NCI-H446 (cell line): ENCODE results near the gene EPO.
A peak's percentile ranks its signal among the peaks of the same experiment; 100 is the strongest.

Source experiments
- DNase-seq, 2 experiments: peaks; one replicate each; lab custom pipeline; 2025; lab: John Stamatoyannopoulos, UW

Gene EPO

DNA sequence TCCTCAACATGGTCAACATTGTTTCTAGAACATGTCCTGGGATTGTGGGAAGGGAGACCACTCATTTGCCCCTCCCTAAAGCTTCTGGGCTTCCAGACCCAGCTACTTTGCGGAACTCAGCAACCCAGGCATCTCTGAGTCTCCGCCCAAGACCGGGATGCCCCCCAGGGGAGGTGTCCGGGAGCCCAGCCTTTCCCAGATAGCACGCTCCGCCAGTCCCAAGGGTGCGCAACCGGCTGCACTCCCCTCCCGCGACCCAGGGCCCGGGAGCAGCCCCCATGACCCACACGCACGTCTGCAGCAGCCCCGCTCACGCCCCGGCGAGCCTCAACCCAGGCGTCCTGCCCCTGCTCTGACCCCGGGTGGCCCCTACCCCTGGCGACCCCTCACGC, at the start of gene EPO:
Gene EPO, plus strand, starts transcription at position 190 of the 392 bp plus-strand sequence. CDS start 513 bp downstream, outside the sequence.
- DNase-seq: no peak

DNA sequence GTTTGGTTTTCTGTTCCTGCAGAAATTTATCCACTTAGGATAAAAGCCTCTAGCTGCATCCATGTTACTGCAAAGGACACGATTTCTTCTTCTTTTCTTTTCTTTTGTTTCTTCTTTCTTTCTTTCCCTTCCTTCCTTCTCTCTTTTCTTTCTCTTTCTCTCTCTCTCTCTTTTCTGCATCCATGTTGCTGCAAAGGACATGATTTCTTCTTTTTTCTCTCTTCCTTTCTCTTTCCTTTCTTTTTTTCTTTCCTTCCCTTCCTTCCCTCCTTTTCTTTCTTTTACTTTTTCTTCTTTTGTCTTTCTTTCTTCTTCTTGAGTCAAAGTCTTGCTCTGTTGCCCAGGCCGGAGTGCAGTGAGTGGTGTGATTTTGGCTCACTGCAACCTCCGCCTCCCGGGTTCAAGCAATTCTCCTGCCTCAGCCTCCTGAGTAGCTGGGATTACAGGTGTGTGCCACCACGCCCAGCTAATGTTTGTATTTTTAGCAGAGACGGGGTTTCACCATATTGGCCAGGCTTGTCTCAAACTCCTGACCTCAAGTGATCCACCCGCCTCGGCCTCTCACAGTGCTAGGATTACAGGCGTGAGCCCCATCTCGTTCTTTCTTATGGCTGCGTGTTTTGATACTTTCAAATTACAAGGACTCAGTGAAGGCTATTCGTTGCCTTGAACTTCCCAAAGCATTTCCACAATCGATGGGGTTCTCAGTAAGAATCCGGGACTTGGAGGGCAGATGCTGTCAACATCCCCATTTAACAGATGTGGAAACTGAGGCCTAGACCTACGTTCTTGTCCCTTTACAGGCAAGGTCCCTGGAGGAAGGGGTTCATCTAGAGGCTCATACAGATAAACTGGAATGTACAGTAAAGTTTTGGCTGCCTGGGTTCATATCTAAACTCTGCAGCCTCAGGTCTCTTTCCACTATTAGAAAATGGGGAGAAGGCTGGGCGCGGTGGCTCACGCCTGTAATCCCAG, 48.6 kb upstream of the EPO start:
- no peak for DNase-seq

DNA sequence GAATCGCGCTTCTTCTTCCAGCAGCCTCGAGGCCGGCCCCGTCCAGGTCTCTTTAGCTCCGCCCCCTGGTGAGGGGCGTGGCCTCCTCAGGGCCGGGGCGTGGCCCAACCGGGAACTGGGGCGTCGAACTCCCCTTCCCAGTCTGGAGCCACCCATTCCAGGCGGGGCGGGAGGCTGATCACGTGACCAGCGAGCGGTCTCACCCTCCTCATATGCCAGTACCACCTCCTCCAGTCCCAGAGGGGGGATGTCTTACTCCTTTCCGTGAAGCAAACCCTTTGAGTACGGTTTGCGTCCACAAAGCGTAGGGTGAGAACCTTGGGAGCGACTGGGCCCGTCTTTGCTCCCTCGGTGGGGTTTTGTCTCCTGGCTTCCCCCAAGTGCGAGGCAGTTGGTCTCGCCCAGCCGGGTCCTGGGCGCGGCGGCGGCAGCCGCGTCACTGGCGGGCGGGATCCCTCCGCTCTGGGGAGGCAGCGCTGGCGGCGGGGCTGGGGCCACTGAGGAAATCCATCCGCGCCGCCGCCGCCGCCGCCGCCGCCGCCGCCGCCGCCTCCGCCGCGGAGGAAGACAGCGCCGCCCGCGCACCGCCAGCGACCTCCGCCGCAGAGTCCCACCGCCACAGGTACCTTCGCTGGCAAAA, 46.8 kb upstream of the EPO start, which contains the start of gene GNB2:
Gene GNB2, plus strand, starts transcription at position 439 of the 640 bp plus-strand sequence. CDS start 2,526 bp downstream, outside the sequence.
- DNase-seq: peak; percentile 91 to 98

DNA sequence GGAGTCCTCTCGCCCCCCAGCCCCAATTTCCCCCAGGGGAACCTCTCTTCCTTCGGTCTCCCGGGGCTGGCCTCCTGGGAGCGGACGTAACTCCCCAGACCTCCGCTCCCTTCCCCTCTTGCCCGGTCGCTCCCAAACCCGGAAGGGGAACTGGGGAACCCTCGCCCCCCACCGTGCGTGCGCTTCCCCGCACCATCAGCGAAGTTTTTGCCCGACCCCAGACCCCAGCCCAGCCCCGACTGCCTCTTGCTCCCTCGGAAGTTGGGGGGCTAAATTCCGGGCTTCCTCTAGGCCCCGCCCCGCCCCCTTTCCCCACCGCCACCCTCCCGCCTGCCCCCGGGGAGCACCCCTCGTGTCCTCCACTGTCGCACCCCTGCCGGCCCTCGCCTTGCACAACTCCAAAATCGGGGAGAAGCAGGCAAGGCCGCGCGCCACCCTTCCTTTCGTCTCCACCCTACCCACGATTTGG, 46.3 kb upstream of the EPO start:
- DNase-seq: no peak

DNA sequence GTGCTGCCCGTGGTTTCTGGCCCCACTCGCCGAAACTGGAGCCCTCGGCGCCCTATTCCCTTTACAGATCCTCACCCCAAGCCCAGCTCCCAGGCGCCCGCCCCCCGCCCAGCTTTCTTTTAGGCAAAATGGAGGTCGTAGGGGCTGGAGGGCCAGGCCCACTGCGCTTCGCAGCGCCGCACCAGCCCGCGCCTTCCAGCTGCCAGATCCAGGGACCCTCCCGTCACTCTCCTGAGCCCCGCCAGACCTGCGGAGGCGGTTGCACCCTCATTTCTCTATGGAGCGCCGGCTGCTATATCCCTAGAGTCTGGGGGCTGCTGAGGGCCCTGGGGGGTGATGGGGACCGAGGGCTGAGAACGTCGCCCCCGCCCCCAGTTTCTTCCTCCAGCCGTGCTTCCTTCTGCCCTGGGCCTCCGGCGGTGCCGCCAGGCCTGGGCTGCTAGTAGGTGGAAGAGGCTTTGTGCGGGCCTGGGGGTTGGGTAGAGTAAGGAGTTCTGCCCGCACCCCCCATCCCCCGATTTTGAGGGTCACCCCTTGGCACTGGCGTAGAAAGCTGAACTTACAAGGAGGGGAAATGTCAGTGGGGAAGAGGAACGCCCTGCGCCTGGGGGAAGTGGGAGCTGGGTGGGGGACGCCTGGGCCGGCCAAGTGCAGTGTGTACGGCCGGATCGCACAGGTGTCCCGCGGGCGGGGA, 45.7 kb upstream of the EPO start:
- DNase-seq: no peak

DNA sequence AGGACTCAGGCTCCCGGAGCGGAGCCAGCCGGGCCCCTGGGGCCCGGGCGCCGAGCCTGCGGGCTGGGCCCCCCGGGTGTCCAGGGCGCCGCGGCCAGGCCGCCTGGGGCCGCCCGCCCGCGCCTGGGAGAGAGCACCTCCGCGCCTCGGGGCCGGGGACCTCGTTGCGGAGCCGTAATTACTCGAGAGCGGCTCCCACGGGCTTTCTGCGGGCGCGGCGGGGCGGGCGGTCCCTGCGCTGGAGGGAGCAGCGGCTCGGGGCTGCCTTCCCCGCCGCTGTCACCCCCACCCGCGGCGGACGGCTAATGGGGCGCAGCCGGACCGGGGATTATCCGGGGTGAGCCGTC, 45.2 kb upstream of the EPO start:
- DNase-seq: no peak

DNA sequence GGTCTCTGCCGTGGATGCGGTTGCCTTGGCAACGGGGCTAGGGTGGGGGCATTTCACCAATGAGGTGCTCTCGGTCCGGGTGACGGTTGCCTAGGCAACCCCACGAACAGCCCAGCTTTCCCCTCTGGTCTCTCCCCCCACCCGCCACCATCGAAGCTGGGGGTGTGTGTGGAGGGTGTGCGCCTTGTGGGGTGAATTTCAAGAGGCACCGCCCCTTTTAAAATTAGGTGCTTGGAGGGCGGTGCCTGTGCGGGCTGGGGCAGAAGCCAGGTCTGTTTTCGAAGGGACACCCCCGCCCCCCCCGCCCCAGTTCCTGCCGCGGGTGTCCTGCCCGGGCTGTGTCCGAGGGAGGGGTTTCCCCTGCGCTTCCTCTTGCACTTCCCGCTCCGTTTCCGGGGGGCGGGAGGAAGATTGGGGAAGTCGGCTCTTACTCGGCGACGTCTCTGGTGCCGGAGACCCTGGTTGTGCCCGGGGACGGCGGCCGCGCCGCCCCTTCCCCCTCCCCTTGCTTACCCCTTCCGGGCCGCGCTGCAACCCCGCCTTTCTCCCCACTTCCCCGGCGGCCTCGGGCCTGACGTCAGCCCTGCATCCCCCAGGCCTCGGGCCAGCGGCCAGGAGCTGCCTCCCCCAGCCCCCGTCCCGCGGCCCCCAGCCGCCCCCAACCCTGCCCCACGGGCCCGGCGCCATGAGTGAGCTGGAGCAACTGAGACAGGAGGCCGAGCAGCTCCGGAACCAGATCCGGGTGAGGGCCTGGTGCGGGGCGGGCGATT, 44.5 kb upstream of the EPO start:
- DNase-seq: no peak

DNA sequence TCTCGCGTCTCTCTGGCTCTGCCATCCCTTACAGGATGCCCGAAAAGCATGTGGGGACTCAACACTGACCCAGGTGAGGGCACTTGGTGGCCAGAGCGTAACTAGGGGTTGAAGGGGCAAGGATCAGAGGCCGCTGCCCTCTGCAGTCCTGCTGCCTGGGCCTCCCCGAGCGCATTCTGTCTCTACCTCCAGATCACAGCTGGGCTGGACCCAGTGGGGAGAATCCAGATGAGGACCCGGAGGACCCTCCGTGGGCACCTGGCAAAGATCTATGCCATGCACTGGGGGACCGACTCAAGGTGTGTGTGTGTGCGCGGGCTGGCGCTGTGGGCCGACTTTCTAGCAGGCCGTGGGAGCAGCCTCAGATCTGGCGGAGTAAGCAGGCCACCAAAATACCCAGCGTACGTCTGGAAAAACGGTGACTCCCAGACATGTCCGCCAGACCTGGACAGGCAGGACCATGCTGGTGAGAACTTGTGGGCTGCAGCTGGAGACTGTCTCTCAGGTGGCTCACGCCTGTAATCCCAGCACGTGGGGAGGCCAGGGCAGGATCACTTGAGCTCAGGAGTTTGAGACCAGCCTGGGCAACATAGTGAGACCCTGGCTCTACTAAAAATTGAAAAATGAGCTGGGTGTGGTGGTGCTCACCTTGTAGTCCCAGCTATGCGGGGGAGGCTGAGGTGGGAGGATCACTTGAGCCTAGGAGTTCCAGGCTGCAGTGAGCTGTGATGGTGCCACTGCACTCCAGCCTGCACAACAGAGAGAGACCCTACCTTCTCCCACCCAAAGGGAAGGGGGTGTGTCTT, 43.6 kb upstream of the EPO start:
- no peak for DNase-seq

DNA sequence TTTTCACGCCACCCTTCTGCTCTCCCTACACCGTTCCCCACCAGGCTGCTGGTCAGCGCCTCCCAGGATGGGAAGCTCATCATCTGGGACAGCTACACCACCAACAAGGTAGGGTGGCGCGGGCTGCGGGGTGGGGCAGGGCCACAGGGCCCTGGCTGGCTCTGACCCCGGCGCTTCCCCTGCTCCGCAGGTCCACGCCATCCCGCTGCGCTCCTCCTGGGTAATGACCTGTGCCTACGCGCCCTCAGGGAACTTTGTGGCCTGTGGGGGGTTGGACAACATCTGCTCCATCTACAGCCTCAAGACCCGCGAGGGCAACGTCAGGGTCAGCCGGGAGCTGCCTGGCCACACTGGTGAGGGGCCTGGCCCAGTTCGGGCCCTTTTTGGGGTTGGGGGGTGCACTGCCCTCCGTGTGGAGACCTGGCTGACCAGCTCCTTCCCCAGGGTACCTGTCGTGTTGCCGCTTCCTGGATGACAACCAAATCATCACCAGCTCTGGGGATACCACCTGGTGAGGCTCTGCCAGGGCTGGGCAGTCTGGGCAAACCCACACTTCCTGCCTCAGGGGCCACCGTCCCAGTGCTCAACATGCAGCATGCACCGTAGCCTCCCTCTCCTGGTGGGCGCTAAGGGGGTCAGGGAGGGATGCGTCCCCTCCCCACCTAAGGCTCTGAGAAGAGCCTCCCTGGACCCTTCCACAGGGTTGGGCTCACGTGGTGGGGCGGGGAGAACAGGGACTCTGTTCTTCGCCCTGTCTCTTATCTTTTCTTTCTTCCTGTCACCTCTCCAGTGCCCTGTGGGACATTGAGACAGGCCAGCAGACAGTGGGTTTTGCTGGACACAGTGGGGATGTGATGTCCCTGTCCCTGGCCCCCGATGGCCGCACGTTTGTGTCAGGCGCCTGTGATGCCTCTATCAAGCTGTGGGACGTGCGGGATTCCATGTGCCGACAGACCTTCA, 42.7 kb upstream of the EPO start:
- DNase-seq: no peak

DNA sequence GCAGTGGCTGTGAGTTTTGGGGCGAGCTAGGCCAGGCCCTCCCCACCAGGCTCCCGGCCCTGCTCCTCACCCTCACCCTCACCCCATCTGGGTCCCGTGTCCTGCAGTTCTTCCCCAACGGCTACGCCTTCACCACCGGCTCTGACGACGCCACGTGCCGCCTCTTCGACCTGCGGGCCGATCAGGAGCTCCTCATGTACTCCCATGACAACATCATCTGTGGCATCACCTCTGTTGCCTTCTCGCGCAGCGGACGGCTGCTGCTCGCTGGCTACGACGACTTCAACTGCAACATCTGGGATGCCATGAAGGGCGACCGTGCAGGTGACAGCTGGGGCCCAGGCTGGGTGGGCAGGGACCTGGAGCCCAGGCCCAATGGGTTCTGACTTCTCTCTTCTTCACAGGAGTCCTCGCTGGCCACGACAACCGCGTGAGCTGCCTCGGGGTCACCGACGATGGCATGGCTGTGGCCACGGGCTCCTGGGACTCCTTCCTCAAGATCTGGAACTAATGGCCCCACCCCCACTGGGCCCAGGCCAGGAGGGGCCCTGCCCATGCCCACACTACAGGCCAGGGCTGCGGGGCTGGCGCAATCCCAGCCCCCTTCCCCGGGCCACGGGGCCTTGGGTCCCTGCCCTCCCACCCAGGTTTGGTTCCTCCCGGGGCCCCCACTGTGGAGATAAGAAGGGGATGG, 41.8 kb upstream of the EPO start:
- no peak for DNase-seq

DNA sequence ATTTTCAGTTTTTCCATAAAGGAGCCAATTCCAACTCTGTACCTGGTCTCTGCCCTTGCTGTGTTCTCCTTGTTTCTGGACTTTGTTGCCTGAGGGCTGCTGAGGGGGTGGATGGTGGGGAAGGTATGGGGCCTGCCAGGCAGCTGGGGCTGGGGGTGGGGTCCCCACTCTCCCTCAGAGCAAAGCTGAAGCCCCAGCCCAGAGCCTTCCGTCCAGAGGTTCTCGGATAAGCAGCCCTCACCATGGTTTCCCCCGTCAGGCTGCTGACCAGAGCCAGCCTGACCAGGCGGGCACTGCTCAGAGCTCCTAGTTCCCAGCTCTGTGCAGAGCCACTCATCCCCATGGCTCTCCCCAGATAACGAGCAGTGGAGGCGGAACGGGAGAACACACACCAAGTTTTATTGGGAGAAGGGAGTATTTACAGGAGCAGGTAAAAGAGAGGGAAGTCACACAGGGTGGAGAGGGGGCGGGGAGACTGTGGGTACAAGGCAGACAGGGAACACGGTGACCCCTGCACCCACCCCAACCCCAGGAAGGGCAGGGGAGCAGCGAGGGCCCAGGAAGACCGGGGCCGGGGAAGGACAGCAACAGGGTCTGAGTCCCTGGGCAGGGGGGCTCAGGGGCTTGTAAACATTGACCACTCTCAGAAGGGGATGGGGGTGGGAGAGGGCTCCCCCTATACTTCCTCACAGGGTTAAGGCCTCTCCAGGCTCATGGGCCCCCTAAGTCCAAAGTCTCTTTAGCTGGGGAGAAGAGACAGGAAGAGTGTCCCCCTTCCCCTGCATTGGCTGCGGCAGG, 40.9 kb upstream of the EPO start:
- no peak for DNase-seq

DNA sequence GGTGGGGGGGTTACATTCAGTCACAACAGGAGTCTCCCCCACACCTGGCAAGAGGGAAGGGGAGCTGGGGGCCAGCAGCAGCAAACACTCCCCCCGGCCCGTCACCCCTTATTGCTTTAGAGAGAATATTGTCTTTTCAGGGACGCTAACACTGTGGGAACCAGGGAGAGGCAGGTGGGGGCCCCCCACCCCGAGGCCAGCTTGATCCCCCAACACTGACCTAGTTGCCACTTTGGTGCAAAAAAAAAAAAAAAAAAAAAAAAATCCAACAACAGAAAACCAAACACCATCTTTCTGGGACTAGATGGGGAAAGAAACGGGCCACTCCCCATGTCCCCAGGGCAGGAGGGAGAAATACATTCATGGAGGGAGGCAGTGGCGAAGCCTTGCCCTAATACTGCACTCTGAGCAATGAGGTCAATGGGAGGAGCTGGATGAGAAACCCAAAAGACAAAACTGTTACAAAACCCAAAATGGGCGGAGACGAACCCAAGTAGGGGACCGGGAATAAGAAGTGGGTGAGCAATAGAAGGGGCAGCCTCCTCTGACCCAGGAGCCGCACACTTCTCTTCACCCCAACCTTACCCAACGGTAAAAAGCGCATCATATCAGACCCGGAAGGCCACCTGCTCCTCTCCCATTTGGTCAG, 40.2 kb upstream of the EPO start:
- DNase-seq: no peak

DNA sequence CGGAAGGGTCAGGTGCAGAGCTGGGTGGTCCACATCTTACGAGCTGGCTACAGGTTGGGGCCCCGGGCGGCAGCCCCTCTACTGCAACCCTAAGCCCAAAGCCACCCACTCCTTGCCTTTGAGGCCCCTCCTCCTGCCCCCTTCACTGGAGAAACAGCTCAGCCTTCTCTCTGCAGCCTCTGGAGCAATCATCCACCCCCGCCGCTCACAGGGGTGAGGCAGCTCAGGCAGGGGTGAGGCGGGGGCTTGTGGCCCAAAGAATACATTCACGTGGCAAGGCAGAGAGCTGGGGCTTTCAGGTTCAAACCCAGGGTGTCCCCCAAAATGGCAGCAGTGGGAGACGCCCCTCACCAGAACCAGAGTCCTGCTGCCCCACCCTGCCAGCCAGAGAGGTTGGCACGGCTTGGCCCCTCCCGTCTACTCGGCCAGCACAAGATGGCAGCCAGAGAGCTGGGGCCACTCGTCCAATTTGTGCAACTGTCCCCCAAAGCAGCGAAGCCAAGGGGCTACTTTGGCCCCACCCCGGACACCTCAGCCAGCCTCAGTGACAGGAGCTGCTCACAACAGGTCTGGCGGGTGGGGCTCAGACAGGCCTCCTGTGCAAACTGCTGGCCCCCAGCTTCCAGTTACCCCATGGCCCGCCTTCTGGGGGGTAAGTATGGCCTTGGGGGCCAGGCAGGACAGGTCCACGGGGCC, 39.5 kb upstream of the EPO start:
- no peak for DNase-seq

DNA sequence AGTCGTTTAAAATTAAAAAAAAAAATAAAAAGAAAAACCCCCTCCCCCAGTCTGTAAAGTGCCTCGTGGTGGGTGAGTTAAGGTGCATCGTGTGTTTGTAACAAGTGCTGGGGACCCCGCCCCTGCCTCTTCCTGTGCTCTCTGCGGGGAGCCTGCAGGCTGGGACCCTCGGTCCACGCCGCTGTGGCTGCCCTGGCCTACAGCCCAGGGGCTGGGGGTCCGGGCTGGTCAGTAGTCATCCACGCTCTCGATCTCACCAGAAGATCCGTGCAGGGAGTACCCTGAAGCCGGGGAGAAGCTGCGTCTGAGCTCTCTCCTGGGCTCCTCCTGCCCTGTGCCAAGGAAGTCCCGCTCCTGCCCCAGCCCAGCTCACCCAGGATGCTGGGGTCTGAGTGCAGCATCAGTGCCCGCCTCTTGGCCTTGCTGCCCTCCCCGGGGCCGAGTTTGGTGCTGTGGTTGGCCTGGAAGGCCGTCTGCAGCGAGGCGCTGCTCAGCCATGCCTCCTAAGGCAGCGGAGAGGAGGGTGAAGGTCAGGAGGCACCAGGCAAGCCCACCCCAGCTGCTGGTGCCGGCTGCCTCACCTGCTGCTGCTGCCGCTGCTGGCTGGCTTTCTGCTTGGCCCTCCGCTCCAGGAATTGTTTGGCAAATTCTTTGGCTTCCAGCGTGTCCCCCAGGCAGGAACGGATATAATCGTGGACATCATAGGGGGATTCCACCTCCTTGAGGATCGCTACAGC, 38.6 kb upstream of the EPO start:
- no peak for DNase-seq

DNA sequence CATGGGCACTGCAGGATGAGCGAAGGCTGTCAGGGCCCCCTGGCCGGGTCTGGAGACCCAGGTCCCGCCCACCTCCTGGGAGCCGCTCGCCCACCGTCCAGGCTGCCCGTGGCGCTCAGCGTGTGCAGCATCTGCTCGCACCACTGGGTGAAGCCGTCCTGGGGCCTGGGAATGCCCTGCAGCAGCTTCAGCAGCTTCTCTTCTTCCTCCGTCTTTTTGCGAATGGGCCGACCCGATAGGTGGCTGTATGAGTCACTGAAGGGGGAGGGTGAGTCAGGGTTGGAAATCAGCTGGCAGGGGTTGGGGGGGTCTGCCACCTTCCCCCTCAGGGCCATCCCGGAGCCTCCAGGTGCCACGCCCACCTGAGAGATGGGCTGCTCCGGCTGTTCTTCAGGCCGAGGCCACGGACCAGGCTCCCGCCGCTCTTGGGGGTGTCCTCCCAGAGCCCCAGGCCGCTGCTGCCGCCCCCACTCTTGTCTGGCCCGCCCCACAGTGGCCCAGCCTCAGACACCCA, 38.0 kb upstream of the EPO start:
- no peak for DNase-seq

DNA sequence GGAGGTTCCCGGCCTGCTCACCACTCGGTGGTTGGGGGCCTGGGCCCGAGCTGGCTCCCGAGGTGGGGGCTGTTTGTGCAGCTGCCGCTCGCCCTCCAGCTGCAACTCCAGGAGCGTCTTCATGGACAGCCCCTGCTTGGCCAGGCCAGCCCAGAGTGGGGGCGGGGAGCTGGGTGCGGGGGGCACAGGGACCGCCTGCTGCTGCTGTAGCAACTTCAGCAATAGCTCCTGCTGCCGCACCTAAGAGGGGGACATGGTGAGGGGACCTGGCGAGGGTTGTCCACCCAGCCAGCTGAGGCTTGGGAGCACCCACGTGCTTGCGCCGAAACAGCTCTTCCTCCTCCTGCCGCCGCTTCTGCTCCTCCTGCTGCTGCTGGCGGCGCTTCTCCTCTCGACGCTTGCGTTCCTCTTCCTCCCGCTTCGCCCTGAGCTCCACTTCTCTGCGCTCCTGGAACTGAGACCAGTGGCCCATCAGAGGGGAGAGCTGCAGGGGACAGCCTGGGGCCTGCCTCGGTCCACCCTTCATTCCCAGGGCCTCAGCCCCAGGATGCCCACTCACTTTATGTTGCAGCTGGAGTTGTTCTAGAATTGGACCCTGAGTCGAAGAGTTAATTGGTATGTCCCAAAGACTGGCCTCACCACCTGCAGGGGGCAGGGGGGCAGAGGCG, 37.1 kb upstream of the EPO start:
- no peak for DNase-seq
